Thoracic aorta (tissue), 2 donors: Measurements from ENCODE around the gene ZNF423. TPM values are rescaled to one million over a fixed set of nuclear protein-coding genes. Genes with fewer than 3 reads are reported as not detected.

Source experiments
- ATAC-seq: fragments of 150-250 bp; one replicate; pipeline ENCODE4 v1.8.0; 2017; ENCODE audit warnings: low read depth; ENCODE audit not compliant: insufficient number of reproducible peaks, low FRiP score
- DNase-seq: peaks from one replicate; pipeline ENCODE4 v3.0.0-alpha.2; 2020; ENCODE audit warnings: low spot score
- H3K27ac ChIP-seq, 2 donors: fragments of 200-600 bp; sonication (generic); 1 replicate in 1 of 2; 2 replicates in 1 of 2; pipeline ENCODE4 v1.5.1; 2016; ENCODE audit warnings: mild to moderate bottlenecking in 2 of 2, moderate library complexity in 2 of 2
- H3K27me3 ChIP-seq: fragments of 200-600 bp; sonication (generic); replicated peaks from 2 replicates; pipeline ENCODE4 v1.6.0; 2016; ENCODE audit warnings: mild to moderate bottlenecking; ENCODE audit not compliant: insufficient read depth
- H3K36me3 ChIP-seq: fragments of 200-600 bp; sonication (generic); one replicate; pipeline ENCODE4 v1.5.1; 2016
- H3K4me1 ChIP-seq, 2 donors: fragments of 200-600 bp; sonication (generic); 1 replicate in 1 of 2; 2 replicates in 1 of 2; pipeline versions ENCODE4 v1.5.1 to v1.6.0; 2016; ENCODE audit warnings: low read depth in 2 of 2, mild to moderate bottlenecking in 1 of 2; ENCODE audit not compliant: control insufficient read depth in 1 of 2
- H3K4me3 ChIP-seq: fragments of 200-600 bp; sonication (generic); 2 replicates; pipeline ENCODE4 v1.5.1; 2016; ENCODE audit warnings: mild to moderate bottlenecking
- H3K9me3 ChIP-seq: fragments of 200-600 bp; sonication (generic); 2 replicates; pipeline ENCODE4 v1.5.1; 2016
- total RNA-seq, 2 donors: library from RNA; depleted of rRNA; stranded (reverse); fragments of >200 nt; gene quantifications; one replicate each; pipeline versions ENCODE4 v1.1.0 to v1.2.3, GENCODE V29; 2016
- TF ChIP-seq, protein P1 (sequence below): fragments of 200-600 bp; sonication (generic); IDR thresholded peaks from one replicate; pipeline ENCODE4 v1.5.1; 2019; ENCODE audit warnings: antibody characterized with exemption

ZNF423 gene
- total RNA-seq, 2 donors from 2014 or later = 16.2 to 22.9 TPM

DNA sequence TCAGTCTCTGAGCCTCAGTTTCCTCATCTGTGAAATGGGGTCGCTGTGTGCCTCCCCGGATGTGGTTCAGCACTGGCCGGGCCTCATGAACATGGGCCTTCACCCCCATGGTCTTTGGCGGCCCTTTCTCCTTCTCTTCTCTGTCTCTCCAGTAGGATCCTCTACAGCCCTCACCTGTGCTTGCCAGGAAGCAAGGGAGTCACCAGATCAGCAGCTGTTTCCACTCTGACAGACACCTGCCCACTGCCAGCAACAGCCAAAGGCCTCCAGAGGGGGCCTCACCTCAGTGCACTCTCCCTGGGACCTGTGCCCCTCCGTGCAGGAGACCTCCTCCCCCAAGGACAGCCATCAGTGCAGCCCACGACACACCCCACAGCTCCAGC, 392.9 kb downstream of the ZNF423 start:
- ATAC-seq = no peak
- Histone ChIP-seq H3K4me3 (no peak overlapping the region), H3K4me1 (no peaks in the 10 kb centered on the region), H3K27me3 (no peaks in the 10 kb centered on the region), H3K9me3 (no peaks in the 10 kb centered on the region), H3K36me3 (no peaks in the 10 kb centered on the region), H3K27ac (no peak overlapping the region)
- TF ChIP-seq, protein P1, sequence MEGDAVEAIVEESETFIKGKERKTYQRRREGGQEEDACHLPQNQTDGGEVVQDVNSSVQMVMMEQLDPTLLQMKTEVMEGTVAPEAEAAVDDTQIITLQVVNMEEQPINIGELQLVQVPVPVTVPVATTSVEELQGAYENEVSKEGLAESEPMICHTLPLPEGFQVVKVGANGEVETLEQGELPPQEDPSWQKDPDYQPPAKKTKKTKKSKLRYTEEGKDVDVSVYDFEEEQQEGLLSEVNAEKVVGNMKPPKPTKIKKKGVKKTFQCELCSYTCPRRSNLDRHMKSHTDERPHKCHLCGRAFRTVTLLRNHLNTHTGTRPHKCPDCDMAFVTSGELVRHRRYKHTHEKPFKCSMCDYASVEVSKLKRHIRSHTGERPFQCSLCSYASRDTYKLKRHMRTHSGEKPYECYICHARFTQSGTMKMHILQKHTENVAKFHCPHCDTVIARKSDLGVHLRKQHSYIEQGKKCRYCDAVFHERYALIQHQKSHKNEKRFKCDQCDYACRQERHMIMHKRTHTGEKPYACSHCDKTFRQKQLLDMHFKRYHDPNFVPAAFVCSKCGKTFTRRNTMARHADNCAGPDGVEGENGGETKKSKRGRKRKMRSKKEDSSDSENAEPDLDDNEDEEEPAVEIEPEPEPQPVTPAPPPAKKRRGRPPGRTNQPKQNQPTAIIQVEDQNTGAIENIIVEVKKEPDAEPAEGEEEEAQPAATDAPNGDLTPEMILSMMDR = no peak
- DNase-seq = no peak

DNA sequence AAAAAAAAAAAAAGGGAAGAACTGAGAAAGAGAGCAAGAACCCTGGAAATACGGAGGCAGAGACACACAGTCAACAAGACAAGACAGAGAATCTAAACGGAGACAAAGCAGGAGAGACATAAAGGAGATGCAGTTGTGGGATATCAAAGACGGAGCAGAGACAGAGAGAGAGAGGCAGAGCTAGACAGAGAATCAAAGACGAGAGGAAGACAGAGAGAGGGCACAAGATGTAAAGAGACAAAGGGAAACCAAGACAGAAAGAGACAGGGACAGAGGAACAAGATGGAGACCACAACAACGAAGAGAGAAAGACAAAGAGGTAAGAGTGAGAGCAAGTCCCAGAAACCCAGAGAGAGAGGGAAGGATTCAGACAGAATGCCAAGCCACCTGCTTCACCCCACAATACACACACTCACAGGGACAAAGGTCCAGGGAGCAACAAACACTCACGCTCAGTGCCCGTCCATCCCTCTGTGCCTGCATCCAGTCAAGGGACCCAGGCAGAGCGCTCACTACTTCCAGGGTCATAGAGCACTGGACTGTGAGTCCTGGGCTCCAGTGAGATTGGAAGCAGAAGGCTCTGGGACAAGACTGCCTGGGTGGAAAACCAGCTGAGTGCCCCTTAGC, 393.4 kb downstream of the ZNF423 start:
- Histone ChIP-seq H3K27ac (no peak overlapping the region), H3K4me3 (no peak overlapping the region), H3K27me3 (no peaks in the 10 kb centered on the region), H3K4me1 (no peaks in the 10 kb centered on the region), H3K9me3 (no peaks in the 10 kb centered on the region), H3K36me3 (no peaks in the 10 kb centered on the region)
- ATAC-seq (no peak), DNase-seq (no peak)
- TF ChIP-seq, protein P1 = no peak

DNA sequence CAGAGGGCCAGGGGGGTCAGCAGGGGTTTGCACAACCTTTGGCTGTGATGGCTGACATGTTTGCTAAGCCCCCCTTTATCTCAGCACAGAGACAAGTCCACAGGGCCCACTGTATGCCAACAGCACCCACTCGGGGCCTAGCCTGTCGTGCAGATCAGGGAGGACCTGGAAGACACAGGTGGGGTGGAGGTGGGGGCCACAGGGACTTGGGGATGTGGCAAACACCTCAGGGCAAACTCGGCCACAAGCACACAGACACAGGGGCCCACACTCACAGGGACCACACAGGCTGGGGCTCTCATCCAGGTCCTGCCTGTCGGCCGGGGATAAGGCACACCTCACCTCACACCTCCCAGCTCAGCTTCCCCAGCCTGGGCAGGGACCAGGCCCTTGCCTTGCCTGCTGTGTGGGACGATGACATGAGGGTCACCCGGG, 394.4 kb downstream of the ZNF423 start:
- DNase-seq = no peak
- ATAC-seq = no peak
- Histone ChIP-seq H3K36me3 (no peaks in the 10 kb centered on the region), H3K4me3 (no peak overlapping the region), H3K9me3 (no peaks in the 10 kb centered on the region), H3K27ac (no peak overlapping the region), H3K27me3 (no peaks in the 10 kb centered on the region), H3K4me1 (no peaks in the 10 kb centered on the region)
- TF ChIP-seq, protein P1 = no peak

DNA sequence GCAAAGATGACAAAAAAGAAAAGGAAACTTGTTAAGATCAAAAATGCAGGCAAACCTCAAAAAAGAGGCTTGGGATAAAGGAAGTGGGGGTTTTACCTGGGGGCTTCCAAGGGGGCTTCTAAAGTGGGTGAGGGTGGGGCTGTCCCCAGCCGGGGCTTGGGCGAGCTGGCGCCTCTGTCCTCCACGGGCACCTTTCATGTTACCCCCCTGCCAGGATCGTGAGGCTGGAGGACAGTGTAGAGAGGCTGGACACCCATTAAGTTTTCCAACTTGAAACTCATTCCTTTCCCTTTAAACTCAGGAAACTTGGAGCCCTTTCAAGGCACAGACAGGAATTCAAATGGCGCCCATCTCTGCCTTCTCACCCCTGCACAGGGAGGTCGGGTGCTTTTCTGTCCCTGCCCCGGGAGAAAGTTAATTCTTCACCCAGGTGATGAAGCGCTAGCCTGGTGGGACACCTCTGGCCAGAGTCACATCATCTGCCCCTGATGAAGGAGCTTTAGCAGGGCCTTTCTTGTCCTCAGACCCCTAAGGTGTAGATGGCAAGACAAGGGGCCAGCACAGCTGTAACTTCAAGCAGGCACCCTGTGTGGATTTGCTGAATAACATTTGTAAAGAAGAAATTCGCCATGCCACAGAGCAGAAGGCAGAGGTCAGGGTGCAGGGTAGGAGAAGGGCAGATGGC, 395.0 kb downstream of the ZNF423 start:
- no peak overlapping the region for H3K27ac ChIP-seq
- ATAC-seq (no peak), DNase-seq (no peak)
- H3K36me3 ChIP-seq = no peaks in the 10 kb centered on the region
- no peaks in the 10 kb centered on the region for H3K9me3 ChIP-seq
- TF ChIP-seq, protein P1 = no peak
- H3K4me3 ChIP-seq = no peak overlapping the region
- no peaks in the 10 kb centered on the region for H3K4me1 ChIP-seq
- no peaks in the 10 kb centered on the region for H3K27me3 ChIP-seq

DNA sequence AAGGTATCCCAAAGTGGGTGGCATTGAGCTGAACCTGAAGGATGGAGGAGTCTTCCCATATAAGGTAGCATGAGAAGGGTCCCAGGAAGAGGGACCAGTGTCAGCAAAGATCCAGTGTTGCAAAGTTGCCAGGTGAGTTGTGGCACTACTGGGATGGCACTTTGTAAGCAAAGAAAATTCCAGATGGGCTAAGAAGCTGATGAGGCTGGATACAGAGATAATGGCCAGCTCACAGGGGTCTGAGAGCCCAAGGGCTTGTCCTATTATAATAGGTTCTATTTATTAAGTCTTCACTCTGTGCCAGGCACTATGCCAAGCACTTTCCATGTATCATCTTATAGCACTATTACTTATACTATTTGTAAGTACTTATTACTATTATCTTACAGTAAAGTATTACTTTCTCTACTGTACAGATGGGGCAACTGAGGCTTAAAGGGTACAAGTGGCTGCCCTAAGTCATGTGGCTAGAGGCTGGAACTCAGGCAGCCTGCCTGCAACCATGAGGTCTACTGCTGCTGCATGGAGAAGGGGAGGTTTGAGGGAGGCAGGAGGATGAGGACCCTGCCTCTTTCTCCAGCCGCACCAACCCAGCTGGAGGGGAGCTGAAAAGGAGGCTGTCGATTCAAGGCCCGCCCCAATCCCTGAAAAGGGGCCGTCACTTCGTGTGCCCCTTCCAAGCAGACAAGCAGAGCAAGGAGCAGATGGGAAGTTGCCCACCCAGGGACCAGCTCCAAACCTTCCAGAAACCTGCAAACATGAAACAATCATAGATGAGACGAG, 395.8 kb downstream of the ZNF423 start:
- Histone ChIP-seq H3K4me1 (no peaks in the 10 kb centered on the region), H3K27me3 (no peaks in the 10 kb centered on the region), H3K4me3 (no peak overlapping the region), H3K36me3 (no peaks in the 10 kb centered on the region), H3K9me3 (no peaks in the 10 kb centered on the region), H3K27ac (no peak overlapping the region)
- DNase-seq (no peak), ATAC-seq (no peak)
- TF ChIP-seq, protein P1 = no peak
